DOHH2 (cell line): ENCODE results near the gene EFCAB13.
"Not testable (repeated sequence)": the region's sequence is repeated elsewhere in the genome, so short reads cannot be mapped to it uniquely, and the experiment has no call there.

Source experiments
- H3F3A ChIP-seq: fragments of 200-600 bp; sonication (generic), shearing (Covaris generic); 2 replicates; pipeline ENCODE4 v1.6.0; 2016; ENCODE audit warnings: antibody characterized with exemption, mild to moderate bottlenecking; ENCODE audit not compliant: control insufficient read depth, insufficient read depth
- H3K27ac ChIP-seq: fragments of 200-600 bp; sonication (generic); 2 replicates; pipeline ENCODE4 v1.5.1; 2014; ENCODE audit warnings: low read depth, mild to moderate bottlenecking, low read length, moderate library complexity
- H3K27me3 ChIP-seq: fragments of 200-600 bp; sonication (generic); 2 replicates; pipeline ENCODE4 v1.6.1; 2014; ENCODE audit warnings: mild to moderate bottlenecking, low read length, mixed read lengths; ENCODE audit not compliant: control insufficient read depth
- H3K36me3 ChIP-seq: fragments of 200-600 bp; sonication (generic); 2 replicates; pipeline ENCODE4 v1.6.1; 2014; ENCODE audit warnings: mild to moderate bottlenecking, low read length, moderate library complexity, mixed read lengths; ENCODE audit not compliant: control insufficient read depth
- H3K4me1 ChIP-seq: fragments of 200-600 bp; sonication (generic); 2 replicates; pipeline ENCODE4 v1.6.1; 2014; ENCODE audit warnings: mild to moderate bottlenecking, low read length, mixed read lengths; ENCODE audit not compliant: control insufficient read depth
- H3K4me2 ChIP-seq: fragments of 200-600 bp; sonication (generic); 2 replicates; pipeline ENCODE4 v1.6.0; 2014; ENCODE audit warnings: mild to moderate bottlenecking, low read length, moderate library complexity
- H3K4me3 ChIP-seq: fragments of 200-600 bp; sonication (generic); 2 replicates; pipeline ENCODE4 v1.5.1; 2014; ENCODE audit warnings: mild to moderate bottlenecking, low read length, mixed read lengths
- H3K79me2 ChIP-seq: fragments of 200-600 bp; sonication (generic); 2 replicates; pipeline ENCODE4 v1.6.1; 2014; ENCODE audit warnings: mild to moderate bottlenecking, low read length, mixed read lengths; ENCODE audit not compliant: control insufficient read depth
- H3K9me2 ChIP-seq: fragments of 200-600 bp; sonication (generic); replicated peaks from 2 replicates; pipeline ENCODE4 v1.6.1; 2014; ENCODE audit warnings: mild to moderate bottlenecking, low read length, mixed read lengths; ENCODE audit not compliant: control insufficient read depth
- H3K9me3 ChIP-seq: fragments of 200-600 bp; sonication (generic); 2 replicates; pipeline ENCODE4 v1.6.1; 2014; ENCODE audit warnings: antibody characterized with exemption, low read length, mixed read lengths; ENCODE audit not compliant: control insufficient read depth, insufficient read depth
- H4K20me1 ChIP-seq: fragments of 200-600 bp; sonication (generic); 2 replicates; pipeline ENCODE4 v1.6.0; 2014; ENCODE audit warnings: low read depth, mild to moderate bottlenecking, antibody characterized with exemption, low read length, moderate library complexity; ENCODE audit not compliant: control insufficient read depth, insufficient read depth
- EZH2phosphoT487 ChIP-seq: fragments of 200-600 bp; sonication (generic); IDR thresholded peaks from 2 replicates; pipeline ENCODE4 v1.6.1; 2017; ENCODE audit warnings: borderline replicate concordance, mild to moderate bottlenecking, antibody characterized with exemption, low read length, moderate library complexity, mixed read lengths
- TF ChIP-seq, protein P1 (sequence below): fragments of 200-600 bp; sonication (generic); IDR thresholded peaks from one replicate; pipeline ENCODE4 v1.5.1; 2014; ENCODE audit warnings: antibody characterized with exemption, mild to moderate bottlenecking, low read depth, low read length; ENCODE audit not compliant: poor library complexity, severe bottlenecking

Gene EFCAB13

DNA sequence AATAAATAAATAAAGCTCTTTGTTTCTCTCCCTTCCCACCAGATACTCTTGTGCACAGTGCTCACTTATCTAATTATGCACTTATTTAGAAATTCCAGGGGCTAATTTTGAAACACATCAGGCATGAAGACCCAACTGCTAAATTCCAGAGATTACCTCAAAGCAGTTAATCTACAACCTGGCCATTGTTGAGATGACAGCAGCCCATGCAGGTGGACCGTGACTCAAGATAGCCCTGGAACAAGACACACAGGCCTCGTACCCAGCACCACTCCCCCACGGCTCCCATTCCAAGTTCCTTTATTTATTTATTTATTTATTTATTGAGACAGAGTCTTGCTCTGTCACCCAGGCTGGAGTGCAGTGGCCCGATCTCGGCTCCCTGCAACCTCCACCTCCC is 147.1 kb downstream of the EFCAB13 start:
- no peaks in the 10 kb centered on the region for H3K79me2 ChIP-seq
- H3K4me1 ChIP-seq = no peaks in the 10 kb centered on the region
- no peak overlapping the region for H3K4me2 ChIP-seq
- no peaks in the 10 kb centered on the region for H3K27me3 ChIP-seq
- H4K20me1 ChIP-seq = no peaks in the 10 kb centered on the region
- H3K27ac ChIP-seq = no peak overlapping the region
- H3K4me3 ChIP-seq = no peak overlapping the region
- H3K9me3 ChIP-seq = no peaks in the 10 kb centered on the region
- H3K36me3 ChIP-seq = no peaks in the 10 kb centered on the region
- no peaks in the 10 kb centered on the region; the same call in 1 of the 2 replicates for H3F3A ChIP-seq
- no peaks in the 10 kb centered on the region for H3K9me2 ChIP-seq
- TF ChIP-seq EZH2phosphoT487 = no peak
- TF ChIP-seq, protein P1, sequence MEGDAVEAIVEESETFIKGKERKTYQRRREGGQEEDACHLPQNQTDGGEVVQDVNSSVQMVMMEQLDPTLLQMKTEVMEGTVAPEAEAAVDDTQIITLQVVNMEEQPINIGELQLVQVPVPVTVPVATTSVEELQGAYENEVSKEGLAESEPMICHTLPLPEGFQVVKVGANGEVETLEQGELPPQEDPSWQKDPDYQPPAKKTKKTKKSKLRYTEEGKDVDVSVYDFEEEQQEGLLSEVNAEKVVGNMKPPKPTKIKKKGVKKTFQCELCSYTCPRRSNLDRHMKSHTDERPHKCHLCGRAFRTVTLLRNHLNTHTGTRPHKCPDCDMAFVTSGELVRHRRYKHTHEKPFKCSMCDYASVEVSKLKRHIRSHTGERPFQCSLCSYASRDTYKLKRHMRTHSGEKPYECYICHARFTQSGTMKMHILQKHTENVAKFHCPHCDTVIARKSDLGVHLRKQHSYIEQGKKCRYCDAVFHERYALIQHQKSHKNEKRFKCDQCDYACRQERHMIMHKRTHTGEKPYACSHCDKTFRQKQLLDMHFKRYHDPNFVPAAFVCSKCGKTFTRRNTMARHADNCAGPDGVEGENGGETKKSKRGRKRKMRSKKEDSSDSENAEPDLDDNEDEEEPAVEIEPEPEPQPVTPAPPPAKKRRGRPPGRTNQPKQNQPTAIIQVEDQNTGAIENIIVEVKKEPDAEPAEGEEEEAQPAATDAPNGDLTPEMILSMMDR = no peak

DNA sequence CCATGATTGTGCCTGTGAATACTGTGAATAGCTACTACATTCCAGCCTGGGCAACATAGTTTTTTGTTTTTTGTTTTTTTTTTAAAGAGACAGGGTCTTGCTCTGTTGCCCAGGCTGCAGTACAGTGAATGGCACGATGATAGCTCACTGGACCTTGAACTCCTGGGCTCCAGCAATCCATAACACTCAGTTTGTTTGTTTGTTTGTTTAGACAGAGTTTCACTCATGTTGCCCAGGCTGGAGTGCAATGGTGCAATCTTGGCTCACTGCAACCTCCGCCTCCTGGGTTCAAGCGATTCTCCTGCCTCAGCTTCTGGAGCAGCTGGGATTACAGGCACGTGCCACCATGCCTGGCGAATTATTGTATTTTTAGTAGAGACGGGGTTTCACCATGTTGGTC is 148.3 kb downstream of the EFCAB13 start:
- H3K27ac ChIP-seq, H3K4me3 ChIP-seq, H3K27me3 ChIP-seq, H3K4me2 ChIP-seq, H3K4me1 ChIP-seq, H3K36me3 ChIP-seq, H3K79me2 ChIP-seq, H3K9me3 ChIP-seq, H3K9me2 ChIP-seq, H4K20me1 ChIP-seq, H3F3A ChIP-seq: not testable (repeated sequence)
